DND-41 (cell line): ENCODE measurements around the gene ERCC6L2.

Experiments used
- ATAC-seq: fragments of 200-7000 bp; cut with Tn5 transposase; 3 replicates; pipeline ENCODE4 v1.9.1; 2021; ENCODE audit warnings: low read depth; ENCODE audit not compliant: insufficient read depth
- DNase-seq: peaks from one replicate; pipeline ENCODE4 v3.0.0-alpha.2; 2020
- H2AFZ ChIP-seq: 2 replicates; pipeline ENCODE4 v1.6.0; 2012; ENCODE audit warnings: low read depth, low read length
- H3K27ac ChIP-seq: 2 replicates; pipeline ENCODE4 v1.5.1; 2012; ENCODE audit warnings: low read length, inconsistent platforms
- H3K27me3 ChIP-seq: fragments of 200-600 bp; sonication (generic); 2 replicates; pipeline ENCODE4 v1.6.0; 2012; ENCODE audit warnings: low read length, mild to moderate bottlenecking, inconsistent platforms; ENCODE audit not compliant: insufficient read depth, poor library complexity
- H3K36me3 ChIP-seq: 2 replicates; pipeline ENCODE4 v1.5.1; 2012; ENCODE audit warnings: low read length, inconsistent platforms; ENCODE audit not compliant: insufficient read depth
- H3K4me1 ChIP-seq: 2 replicates; pipeline ENCODE4 v1.5.1; 2012; ENCODE audit warnings: mild to moderate bottlenecking, low read length; ENCODE audit not compliant: insufficient read depth
- H3K4me2 ChIP-seq: 2 replicates; pipeline ENCODE4 v1.6.0; 2012; ENCODE audit warnings: mild to moderate bottlenecking, moderate library complexity, low read length, inconsistent platforms; ENCODE audit not compliant: insufficient read depth
- H3K4me3 ChIP-seq, 2 experiments: fragments of 200-600 bp in 1 of 2; shearing (Covaris generic) in 1 of 2; 2 replicates each; pipeline ENCODE4 v1.5.1; 2012 to 2016; ENCODE audit warnings: inconsistent platforms in 2 of 2, low read length in 2 of 2, mild to moderate bottlenecking in 2 of 2, low read depth in 1 of 2, moderate library complexity in 1 of 2
- H3K79me2 ChIP-seq: 2 replicates; pipeline ENCODE4 v1.6.0; 2012; ENCODE audit warnings: low read length, inconsistent platforms; ENCODE audit not compliant: insufficient read depth
- H3K9ac ChIP-seq: 2 replicates; pipeline ENCODE4 v1.6.0; 2012; ENCODE audit warnings: low read depth, mild to moderate bottlenecking, inconsistent platforms, low read length, moderate library complexity
- H3K9me3 ChIP-seq: 2 replicates; pipeline ENCODE4 v1.5.1; 2012; ENCODE audit warnings: low read length, moderate library complexity, mild to moderate bottlenecking, inconsistent platforms; ENCODE audit not compliant: insufficient read depth, severe bottlenecking
- H4K20me1 ChIP-seq: 2 replicates; pipeline ENCODE4 v1.6.0; 2012; ENCODE audit warnings: low read length; ENCODE audit not compliant: insufficient read depth
- CTCF ChIP-seq: IDR thresholded peaks from 2 replicates; pipeline ENCODE4 v1.5.1; 2012; ENCODE audit warnings: borderline replicate concordance, low read length, moderate library complexity, mild to moderate bottlenecking; ENCODE audit not compliant: poor library complexity, severe bottlenecking; ENCODE audit errors: extremely low read depth
- EZH2 ChIP-seq: IDR thresholded peaks from 3 replicates; pipeline ENCODE4 v1.6.1; 2012; ENCODE audit warnings: borderline replicate concordance, low read depth, mild to moderate bottlenecking, moderate library complexity, low read length, inconsistent platforms; ENCODE audit not compliant: severe bottlenecking

ERCC6L2 gene

GRCh38 chr9:95841377-95841776, 34.1 kb upstream of the ERCC6L2 start:
- no peaks in the 10 kb centered on the region for H3K4me1 ChIP-seq
- no peaks in the 10 kb centered on the region for H4K20me1 ChIP-seq
- no peak overlapping the region for H3K9ac ChIP-seq
- no peaks in the 10 kb centered on the region for H3K79me2 ChIP-seq
- H3K4me3 ChIP-seq = no peak overlapping the region
- no peaks in the 10 kb centered on the region for H3K9me3 ChIP-seq
- DNase-seq (no peak), ATAC-seq (no peak)
- no peak overlapping the region for H3K4me2 ChIP-seq
- no peak overlapping the region for H3K27ac ChIP-seq
- no peaks in the 10 kb centered on the region for H3K27me3 ChIP-seq
- no peaks in the 10 kb centered on the region for H3K36me3 ChIP-seq
- TF ChIP-seq CTCF = no peak
- TF ChIP-seq EZH2 = no peak
- no peak overlapping the region for H2AFZ ChIP-seq

GRCh38 chr9:95845751-95846150, 29.7 kb upstream of the ERCC6L2 start:
- no peak overlapping the region for H3K4me2 ChIP-seq
- H3K27ac ChIP-seq = no peak overlapping the region
- H3K4me1 ChIP-seq = no peaks in the 10 kb centered on the region
- DNase-seq = no peak
- H2AFZ ChIP-seq = no peak overlapping the region
- H3K27me3 ChIP-seq = no peaks in the 10 kb centered on the region
- H3K4me3 ChIP-seq = no peak overlapping the region
- H3K9me3 ChIP-seq = peaks cover 7% of the 10 kb centered on the region
- no peak for ATAC-seq
- H3K36me3 ChIP-seq = no peaks in the 10 kb centered on the region
- H3K9ac ChIP-seq = no peak overlapping the region
- H3K79me2 ChIP-seq = no peaks in the 10 kb centered on the region
- no peaks in the 10 kb centered on the region for H4K20me1 ChIP-seq
- TF ChIP-seq EZH2 (no peak), CTCF (no peak)

- no peak overlapping the region for H3K4me2 ChIP-seq
- no peak for ATAC-seq
- peaks cover 7% of the 10 kb centered on the region for H3K9me3 ChIP-seq
- no peaks in the 10 kb centered on the region for H4K20me1 ChIP-seq
- TF ChIP-seq EZH2 (no peak), CTCF (no peak)
- H3K4me3 ChIP-seq = no peak overlapping the region
- H3K27ac ChIP-seq = no peak overlapping the region
- H2AFZ ChIP-seq = no peak overlapping the region
- H3K27me3 ChIP-seq = no peaks in the 10 kb centered on the region
- H3K9ac ChIP-seq = no peak overlapping the region
- H3K36me3 ChIP-seq = no peaks in the 10 kb centered on the region
- H3K79me2 ChIP-seq = no peaks in the 10 kb centered on the region
- H3K4me1 ChIP-seq = no peaks in the 10 kb centered on the region
- DNase-seq = no peak
These were observed 26.7 kb upstream of the ERCC6L2 start for GRCh38 chr9:95848764-95849163.
